ENCODE measurements around the gene DCAF5.

GRCh38 chr14:69171569-69171968, 18.6 kb upstream of the DCAF5 start:
- TF ChIP-seq CTCF (IDR thresholded peaks at IDR 0.05) (no peak), POLR2A (IDR thresholded peaks at IDR 0.05) (no peak), POLR2AphosphoS5 (IDR thresholded peaks at IDR 0.05) (no peak), EP300 (IDR thresholded peaks at IDR 0.05) (no peak)
